OCI-LY3 (cell line): Measurements from ENCODE around the gene DOLK.

ENCODE experiments used
- H2AFZ ChIP-seq: fragments of 200-600, 300-600 bp; shearing (Covaris generic); 2 replicates; pipeline ENCODE4 v1.6.0; 2014; ENCODE audit warnings: antibody characterized with exemption, low read depth, low read length
- H3K27ac ChIP-seq: fragments of 200-600, 300-600 bp; sonication (generic); 2 replicates; pipeline ENCODE4 v1.5.1; 2014; ENCODE audit warnings: mild to moderate bottlenecking, low read length, moderate library complexity, mixed read lengths
- H3K27me3 ChIP-seq: fragments of 200-600, 300-600 bp; sonication (generic); 2 replicates; pipeline ENCODE4 v1.6.1; 2014; ENCODE audit warnings: low read depth, low read length, mixed read lengths
- H3K36me3 ChIP-seq: fragments of 200-600, 300-600 bp; sonication (generic); replicated peaks from 2 replicates; pipeline ENCODE3; 2014; ENCODE audit warnings: low read depth, low read length, mixed read lengths
- H3K4me1 ChIP-seq: fragments of 300-600, 200-600 bp; sonication (generic); 2 replicates; pipeline ENCODE4 v1.6.1; 2014; ENCODE audit warnings: low read length, mixed read lengths
- H3K4me2 ChIP-seq: fragments of 200-600, 300-600 bp; sonication (generic); 2 replicates; pipeline ENCODE4 v1.6.1; 2014; ENCODE audit warnings: low read length, mixed read lengths
- H3K4me3 ChIP-seq: fragments of 300-600, 200-600 bp; sonication (generic); 2 replicates; pipeline ENCODE4 v1.5.1; 2014; ENCODE audit warnings: antibody characterized with exemption, mild to moderate bottlenecking, low read length, moderate library complexity
- H3K79me2 ChIP-seq: fragments of 300-600, 200-600 bp; shearing (Covaris generic); 2 replicates; pipeline ENCODE4 v1.6.1; 2014; ENCODE audit warnings: mild to moderate bottlenecking, low read length, mixed read lengths
- H3K9ac ChIP-seq: fragments of 300-600, 200-600 bp; shearing (Covaris generic); 2 replicates; pipeline ENCODE4 v1.6.0; 2014; ENCODE audit warnings: mild to moderate bottlenecking, low read length, moderate library complexity
- H3K9me3 ChIP-seq: fragments of 200-600, 300-600 bp; shearing (Covaris generic); 2 replicates; pipeline ENCODE4 v1.6.1; 2014; ENCODE audit warnings: low read length, mixed read lengths; ENCODE audit not compliant: insufficient read depth
- H4K20me1 ChIP-seq: fragments of 200-600, 300-600 bp; sonication (generic); 2 replicates; pipeline ENCODE4 v1.6.1; 2016; ENCODE audit warnings: low read length, mixed read lengths; ENCODE audit not compliant: insufficient read depth
- EZH2phosphoT487 ChIP-seq: fragments of 200-600 bp; shearing (Covaris generic); IDR thresholded peaks from 2 replicates; pipeline ENCODE4 v1.6.1; 2018; ENCODE audit warnings: antibody characterized with exemption, mixed run types, low read depth
- TF ChIP-seq, protein P1 (sequence below): fragments of 200-600, 300-600 bp; sonication (generic); IDR thresholded peaks from 2 replicates; pipeline ENCODE4 v1.5.1; 2014; ENCODE audit warnings: antibody characterized with exemption, low read length, low read depth

Gene DOLK

GRCh38 chr9:128911529-128912035, 35.8 kb downstream of the DOLK start:
- no peak overlapping the region for H3K4me2 ChIP-seq
- no peak overlapping the region for H3K4me3 ChIP-seq
- H3K79me2 ChIP-seq, result no peaks in the 10 kb centered on the region; the same call in 1 of the 2 replicates
- no peak overlapping the region for H3K27ac ChIP-seq
- H3K27me3 ChIP-seq, result no peaks in the 10 kb centered on the region
- no peaks in the 10 kb centered on the region for H3K9me3 ChIP-seq
- H3K4me1 ChIP-seq, result no peaks in the 10 kb centered on the region
- H2AFZ ChIP-seq, result no peak overlapping the region
- H3K9ac ChIP-seq, result no peak overlapping the region
- no peak for TF ChIP-seq EZH2phosphoT487
- TF ChIP-seq, protein P1, sequence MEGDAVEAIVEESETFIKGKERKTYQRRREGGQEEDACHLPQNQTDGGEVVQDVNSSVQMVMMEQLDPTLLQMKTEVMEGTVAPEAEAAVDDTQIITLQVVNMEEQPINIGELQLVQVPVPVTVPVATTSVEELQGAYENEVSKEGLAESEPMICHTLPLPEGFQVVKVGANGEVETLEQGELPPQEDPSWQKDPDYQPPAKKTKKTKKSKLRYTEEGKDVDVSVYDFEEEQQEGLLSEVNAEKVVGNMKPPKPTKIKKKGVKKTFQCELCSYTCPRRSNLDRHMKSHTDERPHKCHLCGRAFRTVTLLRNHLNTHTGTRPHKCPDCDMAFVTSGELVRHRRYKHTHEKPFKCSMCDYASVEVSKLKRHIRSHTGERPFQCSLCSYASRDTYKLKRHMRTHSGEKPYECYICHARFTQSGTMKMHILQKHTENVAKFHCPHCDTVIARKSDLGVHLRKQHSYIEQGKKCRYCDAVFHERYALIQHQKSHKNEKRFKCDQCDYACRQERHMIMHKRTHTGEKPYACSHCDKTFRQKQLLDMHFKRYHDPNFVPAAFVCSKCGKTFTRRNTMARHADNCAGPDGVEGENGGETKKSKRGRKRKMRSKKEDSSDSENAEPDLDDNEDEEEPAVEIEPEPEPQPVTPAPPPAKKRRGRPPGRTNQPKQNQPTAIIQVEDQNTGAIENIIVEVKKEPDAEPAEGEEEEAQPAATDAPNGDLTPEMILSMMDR, result no peak
- H3K36me3 ChIP-seq, result peaks cover 19% of the 10 kb centered on the region
- H4K20me1 ChIP-seq, result peaks cover 12% of the 10 kb centered on the region

DNA sequence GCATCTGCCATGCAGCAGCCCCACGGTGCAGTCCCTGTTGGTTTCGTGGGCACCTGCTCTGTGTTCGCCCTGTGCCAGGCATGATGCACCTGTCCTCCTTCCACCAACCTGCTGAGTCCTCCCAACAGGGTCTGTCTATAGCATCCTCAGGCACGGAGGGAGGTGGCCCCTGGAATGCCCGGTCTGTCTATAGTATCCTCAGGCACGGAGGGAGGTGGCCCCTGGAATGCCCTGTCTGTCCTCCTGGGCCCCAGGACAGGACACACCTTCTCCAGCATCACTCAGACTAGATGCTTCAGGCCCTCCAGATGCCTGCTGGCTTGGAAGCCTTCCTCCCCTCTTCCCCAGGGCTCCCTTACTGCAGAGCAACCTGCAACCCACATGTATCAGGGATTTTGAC, 36.5 kb downstream of the DOLK start:
- Histone ChIP-seq H3K36me3 (peaks cover 19% of the 10 kb centered on the region), H3K9me3 (no peaks in the 10 kb centered on the region), H2AFZ (no peak overlapping the region), H3K4me1 (no peaks in the 10 kb centered on the region), H3K27ac (no peak overlapping the region), H4K20me1 (peaks cover 12% of the 10 kb centered on the region), H3K4me2 (no peak overlapping the region), H3K27me3 (no peaks in the 10 kb centered on the region), H3K9ac (no peak overlapping the region), H3K79me2 (no peaks in the 10 kb centered on the region; the same call in 1 of the 2 replicates), H3K4me3 (no peak overlapping the region)
- TF ChIP-seq EZH2phosphoT487, result no peak
- TF ChIP-seq, protein P1, result no peak

DNA sequence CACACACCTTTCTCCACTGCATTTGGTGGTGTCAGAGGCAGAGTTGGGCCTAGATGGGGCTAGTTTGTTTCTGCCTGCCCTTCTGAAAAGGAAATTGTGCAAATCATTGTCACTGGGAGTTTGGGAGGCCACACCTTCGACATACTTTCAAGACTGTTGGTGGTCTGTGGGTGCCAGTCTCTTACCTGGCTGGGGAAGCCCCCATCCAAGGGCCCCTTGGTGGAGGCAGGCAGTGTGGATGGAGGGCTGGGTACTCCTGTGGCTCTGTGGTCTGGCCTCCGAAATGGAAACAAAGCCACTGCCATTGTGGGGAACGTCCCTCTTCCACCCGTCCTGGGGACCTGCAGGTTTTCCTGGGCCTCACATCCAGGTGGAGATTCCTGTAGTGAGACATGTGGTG, 37.5 kb downstream of the DOLK start:
- TF ChIP-seq EZH2phosphoT487, result no peak
- TF ChIP-seq, protein P1, result no peak
- H3K4me1 ChIP-seq, result no peaks in the 10 kb centered on the region
- H3K9me3 ChIP-seq, result no peaks in the 10 kb centered on the region
- no peak overlapping the region for H3K4me3 ChIP-seq
- no peak overlapping the region for H3K9ac ChIP-seq
- H2AFZ ChIP-seq, result no peak overlapping the region
- no peak overlapping the region for H3K27ac ChIP-seq
- H3K27me3 ChIP-seq, result no peaks in the 10 kb centered on the region
- H3K79me2 ChIP-seq, result no peaks in the 10 kb centered on the region; the same call in 1 of the 2 replicates
- H3K4me2 ChIP-seq, result no peak overlapping the region
- H3K36me3 ChIP-seq, result peaks cover 19% of the 10 kb centered on the region
- peaks cover 12% of the 10 kb centered on the region for H4K20me1 ChIP-seq

- Histone ChIP-seq H3K27ac (no peak overlapping the region), H3K79me2 (no peaks in the 10 kb centered on the region; the same call in 1 of the 2 replicates), H4K20me1 (peaks cover 12% of the 10 kb centered on the region), H3K4me1 (no peaks in the 10 kb centered on the region), H3K27me3 (no peaks in the 10 kb centered on the region), H3K9me3 (no peaks in the 10 kb centered on the region), H2AFZ (no peak overlapping the region), H3K36me3 (peaks cover 19% of the 10 kb centered on the region), H3K9ac (no peak overlapping the region), H3K4me2 (no peak overlapping the region), H3K4me3 (no peak overlapping the region)
- no peak for TF ChIP-seq EZH2phosphoT487
- TF ChIP-seq, protein P1, result no peak
These were observed 39.0 kb downstream of the DOLK start for GRCh38 chr9:128908372-128908771.
